Measurements from ENCODE around the gene SLC9A3. TPM values are rescaled to one million over a fixed set of nuclear protein-coding genes. Genes with fewer than 3 reads are reported as not detected.

The SLC9A3 gene
- total RNA-seq, 1 experiment from 2014 or later: 1.5 TPM

DNA sequence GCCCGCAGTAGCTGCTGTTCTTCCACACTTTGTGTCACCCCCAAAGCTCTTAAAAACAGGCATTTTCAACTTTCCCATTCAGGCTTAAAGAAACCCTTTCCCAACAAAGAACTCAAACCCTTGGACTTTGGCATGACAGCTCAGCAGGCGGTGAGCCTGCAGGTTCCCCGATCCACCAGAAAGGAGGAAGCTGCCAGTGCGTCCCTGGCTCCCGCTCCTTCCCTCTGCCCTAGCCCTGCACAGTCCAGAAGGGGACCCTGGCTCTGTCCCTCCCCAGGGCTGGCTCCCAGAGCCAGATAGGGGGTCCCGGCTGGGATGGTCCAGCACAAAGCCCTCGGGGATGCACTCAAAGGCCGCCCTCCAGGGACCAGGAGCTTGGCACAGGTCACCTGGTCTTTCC lies 9.6 kb downstream of the SLC9A3 start:
- Histone ChIP-seq H3K9ac (ENCODE audit: low read length) (no peak overlapping the region), H3K4me3 (replicated peaks in 1 of 2; ENCODE audit: low read depth in 1 of 2, low read length in 2 of 2) (no peak overlapping the region), H3K4me2 (ENCODE audit: low read length) (no peak overlapping the region), H3K79me2 (ENCODE audit: insufficient read depth, low read length) (no peaks in the 10 kb centered on the region), H3K9me2 (ENCODE audit: insufficient read depth) (no peaks in the 10 kb centered on the region), H3K27me3 (ENCODE audit: insufficient read depth, low read length) (no peaks in the 10 kb centered on the region; the same call in 1 of the 2 replicates), H3K27ac (ENCODE audit: low read depth, low read length) (no peak overlapping the region), H2AFZ (ENCODE audit: low read depth, low read length, poor library complexity, severe bottlenecking) (no peak overlapping the region), H3K9me3 (ENCODE audit: control insufficient read depth in 1 of 2, insufficient read depth in 1 of 2, low read depth in 1 of 2, low read length in 2 of 2) (no peaks in the 10 kb centered on the region), H3K36me3 (ENCODE audit: control insufficient read depth in 1 of 2, insufficient read depth in 2 of 2, low read length in 2 of 2) (no peaks in the 10 kb centered on the region), H4K20me1 (ENCODE audit: insufficient read depth) (no peaks in the 10 kb centered on the region), H3K4me1 (ENCODE audit: control insufficient read depth in 1 of 2, insufficient read depth in 2 of 2, low read length in 2 of 2) (no peaks in the 10 kb centered on the region)
- no TSS peak for BruUV-seq (replicated peaks)
- ChIA-PET RAD21 (ENCODE audit: low non-redundant PET in 1 of 2, low total read pairs in 2 of 2, uncharacterized antibody in 2 of 2, unreplicated experiment in 2 of 2) (no interaction called here), CTCF (no interaction called here), POLR2A (no interaction called here)
- DNase-seq (ENCODE audit: low read depth, low spot score): no peak
- intact Hi-C loops (cut with micrococcal nuclease): no loop called here
- ATAC-seq: no peak
- no peak for TF ChIP-seq CBX3 (IDR thresholded peaks at IDR 0.05; ENCODE audit: low read depth)
- TF ChIP-seq, protein P1, sequence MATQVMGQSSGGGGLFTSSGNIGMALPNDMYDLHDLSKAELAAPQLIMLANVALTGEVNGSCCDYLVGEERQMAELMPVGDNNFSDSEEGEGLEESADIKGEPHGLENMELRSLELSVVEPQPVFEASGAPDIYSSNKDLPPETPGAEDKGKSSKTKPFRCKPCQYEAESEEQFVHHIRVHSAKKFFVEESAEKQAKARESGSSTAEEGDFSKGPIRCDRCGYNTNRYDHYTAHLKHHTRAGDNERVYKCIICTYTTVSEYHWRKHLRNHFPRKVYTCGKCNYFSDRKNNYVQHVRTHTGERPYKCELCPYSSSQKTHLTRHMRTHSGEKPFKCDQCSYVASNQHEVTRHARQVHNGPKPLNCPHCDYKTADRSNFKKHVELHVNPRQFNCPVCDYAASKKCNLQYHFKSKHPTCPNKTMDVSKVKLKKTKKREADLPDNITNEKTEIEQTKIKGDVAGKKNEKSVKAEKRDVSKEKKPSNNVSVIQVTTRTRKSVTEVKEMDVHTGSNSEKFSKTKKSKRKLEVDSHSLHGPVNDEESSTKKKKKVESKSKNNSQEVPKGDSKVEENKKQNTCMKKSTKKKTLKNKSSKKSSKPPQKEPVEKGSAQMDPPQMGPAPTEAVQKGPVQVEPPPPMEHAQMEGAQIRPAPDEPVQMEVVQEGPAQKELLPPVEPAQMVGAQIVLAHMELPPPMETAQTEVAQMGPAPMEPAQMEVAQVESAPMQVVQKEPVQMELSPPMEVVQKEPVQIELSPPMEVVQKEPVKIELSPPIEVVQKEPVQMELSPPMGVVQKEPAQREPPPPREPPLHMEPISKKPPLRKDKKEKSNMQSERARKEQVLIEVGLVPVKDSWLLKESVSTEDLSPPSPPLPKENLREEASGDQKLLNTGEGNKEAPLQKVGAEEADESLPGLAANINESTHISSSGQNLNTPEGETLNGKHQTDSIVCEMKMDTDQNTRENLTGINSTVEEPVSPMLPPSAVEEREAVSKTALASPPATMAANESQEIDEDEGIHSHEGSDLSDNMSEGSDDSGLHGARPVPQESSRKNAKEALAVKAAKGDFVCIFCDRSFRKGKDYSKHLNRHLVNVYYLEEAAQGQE (IDR thresholded peaks at IDR 0.05; ENCODE audit: low read depth): no peak

DNA sequence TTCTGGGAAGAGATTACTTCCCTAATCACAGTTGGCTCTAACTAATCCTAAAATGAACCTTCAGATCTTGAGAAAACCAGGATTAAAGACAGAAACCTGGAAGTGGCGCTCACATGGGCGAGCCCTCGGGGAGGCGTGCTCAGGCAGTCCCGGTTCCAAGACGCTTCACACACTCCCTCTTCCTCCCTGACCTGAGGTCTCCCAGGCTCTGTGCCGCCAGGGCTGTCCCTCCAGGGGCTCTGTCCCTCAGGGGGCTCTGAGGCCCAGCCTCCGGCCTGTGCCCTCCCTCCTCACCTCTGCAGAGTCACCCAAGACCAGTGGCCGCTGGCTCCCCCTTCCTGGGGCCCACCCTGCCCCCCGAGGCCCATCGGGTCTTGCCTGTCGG lies 10.2 kb downstream of the SLC9A3 start:
- RAD21 ChIA-PET (ENCODE audit: low non-redundant PET in 1 of 2, low total read pairs in 2 of 2, uncharacterized antibody in 2 of 2, unreplicated experiment in 2 of 2): no interaction called here
- intact Hi-C loops (cut with micrococcal nuclease): no loop called here
- BruUV-seq (replicated peaks): no TSS peak
- no peaks in the 10 kb centered on the region for H3K79me2 ChIP-seq (ENCODE audit: insufficient read depth, low read length)
- no peak overlapping the region for H3K27ac ChIP-seq (ENCODE audit: low read depth, low read length)
- H3K9ac ChIP-seq (ENCODE audit: low read length): no peak overlapping the region
- no peak overlapping the region for H3K4me2 ChIP-seq (ENCODE audit: low read length)
- no peak overlapping the region for H3K4me3 ChIP-seq (replicated peaks in 1 of 2; ENCODE audit: low read depth in 1 of 2, low read length in 2 of 2)
- H3K9me2 ChIP-seq (ENCODE audit: insufficient read depth): no peaks in the 10 kb centered on the region
- no peak for DNase-seq (ENCODE audit: low read depth, low spot score)
- no peaks in the 10 kb centered on the region for H3K9me3 ChIP-seq (ENCODE audit: control insufficient read depth in 1 of 2, insufficient read depth in 1 of 2, low read depth in 1 of 2, low read length in 2 of 2)
- no peak for ATAC-seq
- no peaks in the 10 kb centered on the region; the same call in 1 of the 2 replicates for H3K27me3 ChIP-seq (ENCODE audit: insufficient read depth, low read length)
- POLR2A ChIA-PET: no interaction called here
- CTCF ChIA-PET: no interaction called here
- no peaks in the 10 kb centered on the region for H4K20me1 ChIP-seq (ENCODE audit: insufficient read depth)
- H3K4me1 ChIP-seq (ENCODE audit: control insufficient read depth in 1 of 2, insufficient read depth in 2 of 2, low read length in 2 of 2): no peaks in the 10 kb centered on the region
- H3K36me3 ChIP-seq (ENCODE audit: control insufficient read depth in 1 of 2, insufficient read depth in 2 of 2, low read length in 2 of 2): no peaks in the 10 kb centered on the region
- no peak overlapping the region for H2AFZ ChIP-seq (ENCODE audit: low read depth, low read length, poor library complexity, severe bottlenecking)
- TF ChIP-seq ZFX (IDR thresholded peaks at IDR 0.05): no peak
- TF ChIP-seq, protein P2, sequence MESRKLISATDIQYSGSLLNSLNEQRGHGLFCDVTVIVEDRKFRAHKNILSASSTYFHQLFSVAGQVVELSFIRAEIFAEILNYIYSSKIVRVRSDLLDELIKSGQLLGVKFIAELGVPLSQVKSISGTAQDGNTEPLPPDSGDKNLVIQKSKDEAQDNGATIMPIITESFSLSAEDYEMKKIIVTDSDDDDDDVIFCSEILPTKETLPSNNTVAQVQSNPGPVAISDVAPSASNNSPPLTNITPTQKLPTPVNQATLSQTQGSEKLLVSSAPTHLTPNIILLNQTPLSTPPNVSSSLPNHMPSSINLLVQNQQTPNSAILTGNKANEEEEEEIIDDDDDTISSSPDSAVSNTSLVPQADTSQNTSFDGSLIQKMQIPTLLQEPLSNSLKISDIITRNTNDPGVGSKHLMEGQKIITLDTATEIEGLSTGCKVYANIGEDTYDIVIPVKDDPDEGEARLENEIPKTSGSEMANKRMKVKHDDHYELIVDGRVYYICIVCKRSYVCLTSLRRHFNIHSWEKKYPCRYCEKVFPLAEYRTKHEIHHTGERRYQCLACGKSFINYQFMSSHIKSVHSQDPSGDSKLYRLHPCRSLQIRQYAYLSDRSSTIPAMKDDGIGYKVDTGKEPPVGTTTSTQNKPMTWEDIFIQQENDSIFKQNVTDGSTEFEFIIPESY (IDR thresholded peaks at IDR 0.05; ENCODE audit: extremely low read depth, insufficient replicate concordance, low read length): no peak
- TF ChIP-seq RAD21 (IDR thresholded peaks at IDR 0.05; ENCODE audit: low read depth): no peak
- TF ChIP-seq SP1 (IDR thresholded peaks at IDR 0.05; ENCODE audit: low read depth): no peak
- no peak for TF ChIP-seq POLR2AphosphoS5 (IDR thresholded peaks at IDR 0.05; ENCODE audit: low read depth, low read length)
- no peak for TF ChIP-seq ZNF274 (IDR thresholded peaks at IDR 0.05; ENCODE audit: low read depth, low read length)
- TF ChIP-seq, protein P1 (IDR thresholded peaks at IDR 0.05; ENCODE audit: low read depth): no peak
